Neuron (in vitro differentiated cells): ENCODE measurements around the gene TAAR6.
A peak's percentile ranks its signal among the peaks of the same experiment; 100 is the strongest.
"Not testable (repeated sequence)": the region's sequence is repeated elsewhere in the genome, so short reads cannot be mapped to it uniquely, and the experiment has no call there.

ENCODE experiments used
- H2AFZ ChIP-seq: one replicate; pipeline ENCODE4 v1.6.1; 2013; ENCODE audit warnings: low read depth, mild to moderate bottlenecking, inconsistent platforms, low read length, moderate library complexity
- H3K27me3 ChIP-seq: one replicate; pipeline ENCODE4 v1.6.1; 2013; ENCODE audit warnings: low read length; ENCODE audit not compliant: insufficient read depth
- H3K36me3 ChIP-seq: one replicate; pipeline ENCODE4 v1.6.1; 2013; ENCODE audit warnings: low read length; ENCODE audit not compliant: insufficient read depth
- H3K4me1 ChIP-seq: one replicate; pipeline ENCODE4 v1.6.1; 2013; ENCODE audit warnings: low read length; ENCODE audit not compliant: insufficient read depth
- H3K4me3 ChIP-seq: 2 replicates; pipeline ENCODE4 v1.5.1; 2013; ENCODE audit warnings: mild to moderate bottlenecking, low read length, moderate library complexity
- H3K9me3 ChIP-seq: one replicate; pipeline ENCODE4 v1.6.1; 2013; ENCODE audit warnings: low read length

TAAR6 gene

DNA sequence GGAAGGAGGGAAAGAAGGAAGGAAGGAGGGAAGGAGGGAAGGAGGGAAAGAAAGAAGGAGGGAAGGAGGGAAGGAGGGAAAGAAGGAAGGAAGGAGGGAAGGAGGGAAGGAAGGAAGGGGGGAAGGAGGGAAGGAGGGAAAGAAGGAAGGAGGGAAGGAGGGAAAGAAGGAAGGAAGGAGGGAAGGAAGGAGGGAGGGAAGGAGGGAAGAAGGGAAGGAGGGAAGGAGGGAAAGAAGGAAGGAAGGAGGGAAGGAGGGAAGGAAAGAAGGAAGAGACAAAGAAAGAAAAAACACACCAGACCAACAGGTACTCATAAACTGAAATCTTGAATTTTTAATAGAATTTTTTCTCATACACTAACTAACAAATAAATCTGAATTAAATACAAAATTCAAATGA lies 30.8 kb downstream of the TAAR6 start:
- H3K4me3 ChIP-seq, H2AFZ ChIP-seq, H3K4me1 ChIP-seq, H3K36me3 ChIP-seq, H3K9me3 ChIP-seq, H3K27me3 ChIP-seq: not testable (repeated sequence)

DNA sequence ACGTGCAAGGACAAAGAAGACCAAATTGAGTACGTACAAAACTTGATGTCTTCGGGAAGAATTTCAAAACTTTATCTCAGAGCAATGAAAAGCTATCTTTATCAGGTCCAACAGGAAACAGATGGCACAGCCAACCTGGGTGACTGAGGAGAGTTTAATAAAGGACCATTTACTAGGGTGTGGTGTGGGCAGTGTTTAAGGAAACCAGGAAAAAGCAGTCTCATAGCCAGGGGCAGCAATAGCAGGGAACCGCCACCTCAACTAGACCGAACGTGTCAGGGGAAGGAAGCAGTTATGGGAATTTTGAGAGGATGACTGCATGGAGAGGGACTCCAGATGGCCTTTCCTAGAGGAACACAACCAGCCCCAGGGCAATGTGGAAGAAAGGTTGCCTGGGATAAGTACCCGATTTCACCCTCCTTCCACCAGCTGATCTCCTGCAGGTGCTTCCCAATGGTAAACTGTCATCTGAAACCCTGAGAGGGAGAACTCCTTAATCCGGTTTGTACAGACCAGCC lies 34.6 kb downstream of the TAAR6 start:
- H3K36me3 ChIP-seq, result no peaks in the 10 kb centered on the region
- H3K9me3 ChIP-seq, result no peaks in the 10 kb centered on the region
- no peak overlapping the region for H3K4me3 ChIP-seq
- no peaks in the 10 kb centered on the region for H3K27me3 ChIP-seq
- peaks cover 10% of the 10 kb centered on the region for H3K4me1 ChIP-seq
- no peak overlapping the region for H2AFZ ChIP-seq

DNA sequence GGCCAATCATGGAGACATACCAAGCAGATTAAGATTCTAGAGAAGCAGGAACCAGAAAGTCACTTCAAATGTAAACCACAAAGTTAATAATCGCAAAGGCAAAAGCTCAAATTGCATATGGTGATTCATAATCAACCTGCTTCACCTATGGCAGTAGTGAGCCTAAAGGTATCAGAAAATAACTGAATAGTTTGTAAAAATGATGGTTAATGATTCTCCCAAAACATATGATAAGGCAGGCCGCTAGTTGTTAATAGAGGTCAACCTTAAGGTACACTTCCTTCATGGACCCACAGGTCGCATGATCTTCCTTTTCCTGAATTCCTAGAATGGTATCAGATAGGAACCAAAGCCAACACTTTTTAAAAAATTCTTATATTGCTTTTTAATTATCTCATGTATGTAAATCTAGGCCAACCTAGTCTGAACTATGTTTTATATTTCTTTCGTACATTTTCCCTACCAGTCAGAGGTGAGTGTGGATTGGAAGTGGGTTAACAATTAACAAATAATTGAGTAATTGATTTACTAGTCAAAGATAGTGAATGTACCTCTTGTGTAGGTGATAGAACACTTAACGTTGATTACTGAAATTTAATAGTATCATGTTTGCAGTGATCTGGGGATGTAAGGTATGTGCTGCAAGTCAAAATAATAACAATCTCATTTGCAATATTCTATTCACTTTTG lies 37.6 kb downstream of the TAAR6 start:
- no peak overlapping the region for H2AFZ ChIP-seq
- peaks cover 15% of the 10 kb centered on the region for H3K4me1 ChIP-seq
- H3K4me3 ChIP-seq, result no peak overlapping the region
- no peaks in the 10 kb centered on the region for H3K27me3 ChIP-seq
- H3K9me3 ChIP-seq, result no peaks in the 10 kb centered on the region
- H3K36me3 ChIP-seq, result no peaks in the 10 kb centered on the region

DNA sequence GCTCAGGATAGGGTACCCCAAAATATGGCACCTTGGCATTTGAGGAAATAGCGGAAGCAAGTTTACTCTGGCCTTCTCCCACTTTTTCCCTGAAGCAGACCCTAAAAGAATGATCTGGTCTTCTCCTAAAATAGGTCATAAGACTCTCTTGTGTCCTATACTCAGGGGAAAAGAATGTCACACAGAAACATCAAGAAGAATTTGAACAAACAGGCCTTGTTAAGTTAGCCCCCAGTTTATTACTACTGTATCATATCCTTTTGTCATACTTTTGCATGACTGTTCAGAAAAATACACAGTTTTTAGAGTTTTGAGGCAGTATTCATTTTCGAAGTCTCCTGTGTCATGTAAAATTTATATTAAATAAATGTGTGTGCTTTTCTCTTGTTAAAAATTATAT lies 41.5 kb downstream of the TAAR6 start:
- H3K4me3 ChIP-seq, result no peak overlapping the region
- no peak overlapping the region for H2AFZ ChIP-seq
- H3K4me1 ChIP-seq, result peaks cover 20% of the 10 kb centered on the region
- H3K27me3 ChIP-seq, result no peaks in the 10 kb centered on the region
- no peaks in the 10 kb centered on the region for H3K9me3 ChIP-seq
- no peaks in the 10 kb centered on the region for H3K36me3 ChIP-seq

DNA sequence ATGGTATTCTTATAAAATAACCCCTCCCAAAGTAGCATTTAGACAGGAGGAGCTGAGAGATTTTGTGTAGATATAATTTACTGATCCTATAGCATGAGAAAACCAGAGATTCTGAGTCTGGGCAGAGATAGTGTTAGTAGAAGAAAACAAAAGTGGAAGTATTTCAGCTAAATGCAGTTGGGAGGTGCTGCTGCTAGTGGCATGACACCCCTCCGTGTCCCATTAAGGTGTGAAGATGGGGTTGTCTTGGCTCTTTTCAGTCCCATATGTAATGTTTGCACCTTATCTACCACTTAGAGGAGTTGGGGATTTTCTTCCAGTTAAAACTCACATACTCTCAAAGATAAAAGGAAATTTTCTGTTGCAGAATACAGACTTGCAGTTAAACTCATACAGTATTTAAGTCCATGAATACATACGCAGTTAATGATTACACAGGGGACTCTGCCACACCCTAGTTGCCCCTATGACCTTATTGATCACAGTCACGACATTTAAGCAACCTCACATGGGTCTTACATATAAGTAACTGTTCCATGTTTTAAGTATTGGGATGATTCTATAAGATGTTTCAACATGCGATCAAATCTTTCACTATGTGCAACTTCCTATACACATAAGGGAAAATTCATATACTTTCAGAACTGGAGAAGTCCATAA lies 42.5 kb downstream of the TAAR6 start:
- H3K36me3 ChIP-seq, result no peaks in the 10 kb centered on the region
- no peak overlapping the region for H2AFZ ChIP-seq
- H3K4me1 ChIP-seq, result peaks cover 29% of the 10 kb centered on the region
- H3K4me3 ChIP-seq, result no peak overlapping the region
- no peaks in the 10 kb centered on the region for H3K9me3 ChIP-seq
- no peaks in the 10 kb centered on the region for H3K27me3 ChIP-seq

DNA sequence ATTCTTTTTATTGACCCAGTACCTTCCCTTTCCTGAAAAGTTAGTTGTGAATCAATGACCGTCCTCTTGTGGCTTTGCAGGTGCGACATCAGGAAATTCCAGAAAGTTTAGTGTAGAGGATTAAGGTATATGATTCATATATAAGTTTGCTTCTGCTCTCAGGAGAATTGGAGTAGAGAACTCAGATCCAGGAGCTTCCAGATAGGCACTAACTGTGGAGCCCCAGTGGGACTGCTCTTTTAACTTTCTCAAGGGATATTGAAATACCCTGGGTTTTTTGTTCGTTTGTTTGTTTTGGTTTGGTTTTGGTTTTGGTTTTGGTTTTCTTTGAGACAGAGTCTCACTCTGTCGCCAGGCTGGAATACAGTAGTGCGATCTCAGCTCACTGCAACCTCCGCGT lies 44.4 kb downstream of the TAAR6 start:
- no peaks in the 10 kb centered on the region for H3K9me3 ChIP-seq
- H3K36me3 ChIP-seq, result no peaks in the 10 kb centered on the region
- no peak overlapping the region for H3K4me3 ChIP-seq
- no peak overlapping the region for H2AFZ ChIP-seq
- H3K27me3 ChIP-seq, result no peaks in the 10 kb centered on the region
- H3K4me1 ChIP-seq, result peaks cover 19% of the 10 kb centered on the region

DNA sequence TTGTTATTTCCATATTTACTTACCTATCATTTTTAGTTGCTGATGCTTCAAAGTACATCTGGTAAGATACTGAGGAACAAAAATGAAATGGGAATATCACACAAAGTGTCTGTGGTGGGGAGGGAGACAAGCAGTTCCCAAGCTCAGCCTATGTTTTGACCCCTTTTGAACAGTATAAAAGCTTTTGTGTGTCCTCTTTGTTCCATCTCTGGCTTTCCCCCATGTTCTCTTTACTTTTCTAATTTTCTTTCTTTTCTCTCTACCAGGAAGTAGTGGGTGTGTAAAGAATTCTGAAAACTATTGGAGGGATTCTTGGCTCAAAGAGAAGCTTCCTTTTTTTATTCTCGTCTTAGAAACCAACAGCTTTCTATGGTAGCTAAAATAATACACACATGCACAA lies 46.6 kb downstream of the TAAR6 start:
- Histone ChIP-seq H3K4me1 (peaks cover 14% of the 10 kb centered on the region), H3K9me3 (no peaks in the 10 kb centered on the region), H2AFZ (peak overlapping the region; percentile 33), H3K27me3 (no peaks in the 10 kb centered on the region), H3K36me3 (no peaks in the 10 kb centered on the region), H3K4me3 (no peak overlapping the region)
